ENCODE results near the gene MBOAT7. TPM values are rescaled to one million over a fixed set of nuclear protein-coding genes. Genes with fewer than 3 reads are reported as not detected.

The MBOAT7 gene
- polyA plus RNA-seq, 1 experiment = 45.1 TPM

GRCh38 chr19:54151362-54152035 is 37.9 kb downstream of the MBOAT7 start:
- Histone ChIP-seq H3K9me3 (ENCODE audit: control insufficient read depth, insufficient read depth, low read length) (no peaks in the 10 kb centered on the region), H3K27me3 (ENCODE audit: control insufficient read depth, insufficient read depth, low read length) (no peaks in the 10 kb centered on the region), H3K4me3 (ENCODE audit: low read depth, low read length) (no peak overlapping the region), H3K27ac (ENCODE audit: low read depth, low read length) (no peak overlapping the region)
- ChIA-PET POLR2A (interaction anchor here (0.9 kb wide), 1 partner anchor 14 kb away, joined by 3 read pairs; the partner anchor contains the start of gene CNOT3), CTCF (no interaction called here)
- DNase-seq (ENCODE audit: low read depth, low spot score) = no peak
- TF ChIP-seq CTCF (IDR thresholded peaks at IDR 0.05; ENCODE audit: low read depth, low read length) = no peak

- Histone ChIP-seq H3K4me3 (ENCODE audit: low read depth, low read length) (no peak overlapping the region), H3K9me3 (ENCODE audit: control insufficient read depth, insufficient read depth, low read length) (no peaks in the 10 kb centered on the region), H3K27ac (ENCODE audit: low read depth, low read length) (no peak overlapping the region), H3K27me3 (ENCODE audit: control insufficient read depth, insufficient read depth, low read length) (no peaks in the 10 kb centered on the region)
- TF ChIP-seq CTCF (IDR thresholded peaks at IDR 0.05; ENCODE audit: low read depth, low read length) = no peak
- ChIA-PET CTCF (no interaction called here), POLR2A (no interaction called here)
- no peak for DNase-seq (ENCODE audit: low read depth, low spot score)
Measured at GRCh38 chr19:54149021-54149812, 40.2 kb downstream of the MBOAT7 start.

GRCh38 chr19:54148158-54148557 is 41.2 kb downstream of the MBOAT7 start:
- no peak for DNase-seq (ENCODE audit: low read depth, low spot score)
- no peaks in the 10 kb centered on the region for H3K27me3 ChIP-seq (ENCODE audit: control insufficient read depth, insufficient read depth, low read length)
- no peak for TF ChIP-seq CTCF (IDR thresholded peaks at IDR 0.05; ENCODE audit: low read depth, low read length)
- H3K4me3 ChIP-seq (ENCODE audit: low read depth, low read length) = no peak overlapping the region
- POLR2A ChIA-PET = interaction anchor here (1.2 kb wide), 1 partner anchor 11 kb away, joined by 5 read pairs; the partner anchor contains the start of gene CNOT3
- no peaks in the 10 kb centered on the region for H3K9me3 ChIP-seq (ENCODE audit: control insufficient read depth, insufficient read depth, low read length)
- H3K27ac ChIP-seq (ENCODE audit: low read depth, low read length) = no peak overlapping the region
- CTCF ChIA-PET = no interaction called here

- CTCF ChIA-PET = no interaction called here
- no peaks in the 10 kb centered on the region for H3K27me3 ChIP-seq (ENCODE audit: control insufficient read depth, insufficient read depth, low read length)
- no peak for DNase-seq (ENCODE audit: low read depth, low spot score)
- no peak for TF ChIP-seq CTCF (IDR thresholded peaks at IDR 0.05; ENCODE audit: low read depth, low read length)
- H3K27ac ChIP-seq (ENCODE audit: low read depth, low read length) = no peak overlapping the region
- no peak overlapping the region for H3K4me3 ChIP-seq (ENCODE audit: low read depth, low read length)
- H3K9me3 ChIP-seq (ENCODE audit: control insufficient read depth, insufficient read depth, low read length) = no peaks in the 10 kb centered on the region
- POLR2A ChIA-PET = interaction anchor here (1.2 kb wide), 1 partner anchor 11 kb away, joined by 5 read pairs; the partner anchor contains the start of gene CNOT3
Measured at GRCh38 chr19:54147676-54148075, 41.7 kb downstream of the MBOAT7 start.

GRCh38 chr19:54145541-54146158 is 43.7 kb downstream of the MBOAT7 start:
- Histone ChIP-seq H3K27me3 (ENCODE audit: control insufficient read depth, insufficient read depth, low read length) (no peaks in the 10 kb centered on the region), H3K4me3 (ENCODE audit: low read depth, low read length) (no peak overlapping the region), H3K27ac (ENCODE audit: low read depth, low read length) (no peak overlapping the region), H3K9me3 (ENCODE audit: control insufficient read depth, insufficient read depth, low read length) (no peaks in the 10 kb centered on the region)
- TF ChIP-seq CTCF (IDR thresholded peaks at IDR 0.05; ENCODE audit: low read depth, low read length) = no peak
- POLR2A ChIA-PET = no interaction called here
- no peak for DNase-seq (ENCODE audit: low read depth, low spot score)
- CTCF ChIA-PET = no interaction called here

Measured in AG04450 (cell line).